KMS-11 (cell line): ENCODE data around the gene CDH11.

Source experiments
- H2AFZ ChIP-seq: fragments of 200-600 bp; sonication (generic); 2 replicates; pipeline ENCODE4 v1.6.1; 2016; ENCODE audit warnings: antibody characterized with exemption, mixed run types, low read depth
- H3K27ac ChIP-seq: fragments of 200-600 bp; sonication (generic); 2 replicates; pipeline ENCODE4 v1.6.1; 2016; ENCODE audit warnings: mild to moderate bottlenecking, mixed run types
- H3K27me3 ChIP-seq: fragments of 200-600 bp; sonication (generic); 2 replicates; pipeline ENCODE4 v1.6.1; 2017; ENCODE audit warnings: mild to moderate bottlenecking, low read depth, mixed run types, moderate library complexity; ENCODE audit not compliant: insufficient read depth
- H3K36me3 ChIP-seq: fragments of 200-600 bp; sonication (generic); 2 replicates; pipeline ENCODE4 v1.6.1; 2017; ENCODE audit warnings: mild to moderate bottlenecking, mixed run types; ENCODE audit not compliant: insufficient read depth
- H3K4me1 ChIP-seq: fragments of 200-600 bp; sonication (generic); 2 replicates; pipeline ENCODE4 v1.6.1; 2016; ENCODE audit warnings: mild to moderate bottlenecking, low read depth, mixed run types; ENCODE audit not compliant: poor library complexity, severe bottlenecking
- H3K4me2 ChIP-seq: fragments of 200-600 bp; sonication (generic); 2 replicates; pipeline ENCODE4 v1.7.0; 2016; ENCODE audit warnings: mild to moderate bottlenecking, mixed run types
- H3K4me3 ChIP-seq: fragments of 200-600 bp; sonication (generic); IDR thresholded peaks from 2 replicates; pipeline ENCODE4 v1.6.1; 2017; ENCODE audit warnings: low read depth, low read length, mixed read lengths; ENCODE audit not compliant: insufficient read depth
- H3K79me2 ChIP-seq: fragments of 200-600 bp; sonication (generic); 2 replicates; pipeline ENCODE4 v1.6.1; 2016; ENCODE audit warnings: low read depth, mixed run types; ENCODE audit not compliant: insufficient read depth
- H3K9ac ChIP-seq: fragments of 200-600 bp; sonication (generic); 2 replicates; pipeline ENCODE4 v1.6.1; 2016; ENCODE audit warnings: mild to moderate bottlenecking, mixed run types
- H4K20me1 ChIP-seq: fragments of 200-600 bp; sonication (generic); 2 replicates; pipeline ENCODE4 v1.6.1; 2016; ENCODE audit warnings: mild to moderate bottlenecking, mixed run types; ENCODE audit not compliant: insufficient read depth
- CTCF ChIP-seq: fragments of 200-600 bp; sonication (generic); conservative IDR thresholded peaks from 2 replicates; pipeline ENCODE4 v1.6.1; 2017; ENCODE audit warnings: low read depth, mild to moderate bottlenecking, antibody characterized with exemption, low read length, moderate library complexity, mixed read lengths

CDH11 gene

GRCh38 chr16:64952177-64952576 lies 169.7 kb downstream of the CDH11 start:
- no peaks in the 10 kb centered on the region for H3K36me3 ChIP-seq
- H4K20me1 ChIP-seq, result no peaks in the 10 kb centered on the region
- no peak overlapping the region for H3K4me3 ChIP-seq
- H3K79me2 ChIP-seq, result no peaks in the 10 kb centered on the region
- H3K27ac ChIP-seq, result no peak overlapping the region
- H3K9ac ChIP-seq, result no peak overlapping the region
- no peak overlapping the region for H2AFZ ChIP-seq
- no peaks in the 10 kb centered on the region for H3K27me3 ChIP-seq
- no peaks in the 10 kb centered on the region for H3K4me1 ChIP-seq
- no peak for TF ChIP-seq CTCF
- H3K4me2 ChIP-seq, result no peak overlapping the region

GRCh38 chr16:64951193-64951592 lies 170.7 kb downstream of the CDH11 start:
- TF ChIP-seq CTCF, result no peak
- Histone ChIP-seq H3K4me3 (no peak overlapping the region), H4K20me1 (no peaks in the 10 kb centered on the region), H2AFZ (no peak overlapping the region), H3K4me2 (no peak overlapping the region), H3K4me1 (no peaks in the 10 kb centered on the region), H3K79me2 (no peaks in the 10 kb centered on the region), H3K27ac (no peak overlapping the region), H3K36me3 (no peaks in the 10 kb centered on the region), H3K9ac (no peak overlapping the region), H3K27me3 (no peaks in the 10 kb centered on the region)

- Histone ChIP-seq H3K27ac (no peak overlapping the region), H4K20me1 (no peaks in the 10 kb centered on the region), H2AFZ (no peak overlapping the region), H3K79me2 (no peaks in the 10 kb centered on the region), H3K4me1 (no peaks in the 10 kb centered on the region), H3K4me2 (no peak overlapping the region), H3K36me3 (no peaks in the 10 kb centered on the region), H3K27me3 (no peaks in the 10 kb centered on the region), H3K9ac (no peak overlapping the region), H3K4me3 (no peak overlapping the region)
- no peak for TF ChIP-seq CTCF
Observed at GRCh38 chr16:64950731-64951130, 171.1 kb downstream of the CDH11 start.

- no peak for TF ChIP-seq CTCF
- H3K4me3 ChIP-seq, result no peak overlapping the region
- no peak overlapping the region for H3K4me2 ChIP-seq
- H3K27ac ChIP-seq, result no peak overlapping the region
- H3K79me2 ChIP-seq, result no peaks in the 10 kb centered on the region
- H3K36me3 ChIP-seq, result no peaks in the 10 kb centered on the region
- H3K27me3 ChIP-seq, result no peaks in the 10 kb centered on the region
- no peaks in the 10 kb centered on the region for H3K4me1 ChIP-seq
- no peak overlapping the region for H3K9ac ChIP-seq
- no peaks in the 10 kb centered on the region for H4K20me1 ChIP-seq
- no peak overlapping the region for H2AFZ ChIP-seq
Observed at GRCh38 chr16:64950262-64950661, 171.6 kb downstream of the CDH11 start.

GRCh38 chr16:64948056-64948455 lies 173.8 kb downstream of the CDH11 start:
- H3K4me2 ChIP-seq, result no peak overlapping the region
- no peak overlapping the region for H3K4me3 ChIP-seq
- no peak overlapping the region for H3K27ac ChIP-seq
- H3K36me3 ChIP-seq, result no peaks in the 10 kb centered on the region
- no peaks in the 10 kb centered on the region for H3K27me3 ChIP-seq
- H3K9ac ChIP-seq, result no peak overlapping the region
- no peak for TF ChIP-seq CTCF
- no peaks in the 10 kb centered on the region for H4K20me1 ChIP-seq
- no peak overlapping the region for H2AFZ ChIP-seq
- no peaks in the 10 kb centered on the region for H3K79me2 ChIP-seq
- H3K4me1 ChIP-seq, result no peaks in the 10 kb centered on the region
